Kidney (tissue), 14 donors: Measurements from ENCODE around the gene NSUN6. TPM values are rescaled to one million over a fixed set of nuclear protein-coding genes. Genes with fewer than 3 reads are reported as not detected.

ENCODE experiments used
- DNase-seq, 5 donors: peaks; one replicate each; pipeline ENCODE4 v3.0.0-alpha.2; 2013 to 2020
- FAIRE-seq: peaks from 2 replicates; lab custom pipeline; 2012; peaks lifted over from hg19 to GRCh38; lab: Jason Lieb, UNC
- H3K27ac ChIP-seq, 2 donors: one replicate each; pipeline ENCODE4 v1.7.0; 2013; ENCODE audit warnings: low read depth in 2 of 2, low read length in 2 of 2, inconsistent platforms in 1 of 2
- H3K27me3 ChIP-seq: one replicate; pipeline ENCODE4 v1.7.1; 2013; ENCODE audit warnings: low read length, inconsistent platforms; ENCODE audit not compliant: control insufficient read depth, insufficient read depth
- H3K36me3 ChIP-seq, 3 donors: one replicate each; pipeline versions ENCODE4 v1.7.0 to v1.7.1; 2013; ENCODE audit warnings: low read length in 3 of 3, control low read depth in 1 of 3, inconsistent platforms in 1 of 3; ENCODE audit not compliant: insufficient read depth in 3 of 3, control insufficient read depth in 2 of 3
- H3K4me1 ChIP-seq, 3 donors: one replicate each; pipeline versions ENCODE4 v1.7.0 to v1.7.1; 2013; ENCODE audit warnings: low read length in 3 of 3, inconsistent platforms in 1 of 3, low read depth in 1 of 3; ENCODE audit not compliant: control insufficient read depth in 2 of 3, insufficient read depth in 2 of 3
- H3K4me3 ChIP-seq, 3 donors: one replicate each; pipeline versions ENCODE4 v1.7.0 to v1.8.1; 2013; ENCODE audit warnings: low read length in 3 of 3, control low read depth in 1 of 3, inconsistent platforms in 1 of 3
- H3K9ac ChIP-seq, 3 donors: one replicate each; pipeline versions ENCODE4 v1.7.0 to v1.7.1; 2013; ENCODE audit warnings: low read length in 3 of 3, control low read depth in 1 of 3, inconsistent platforms in 1 of 3
- H3K9me3 ChIP-seq, 3 donors: one replicate each; pipeline versions ENCODE4 v1.7.0 to v1.7.1; 2013; ENCODE audit warnings: low read length in 3 of 3, control low read depth in 1 of 3, inconsistent platforms in 1 of 3; ENCODE audit not compliant: control insufficient read depth in 2 of 3, insufficient read depth in 1 of 3
- intact Hi-C: fragments of 100-400 bp; cut with DNase I; formaldehyde crosslinking; loops from one replicate; pipeline ENCODE4 v1.11.1; 2022
- polyA plus RNA-seq: library from polyadenylated mRNA; stranded (reverse); fragments of 350-450 nt; fragmentation: Illumina TruSeq; extraction: RNeasy Lipid Tissue Mini Kit (QIAGEN cat#74804); gene quantifications from one replicate; pipeline ENCODE4 v1.2.3, GENCODE V29; 2014; ENCODE audit warnings: low read depth, low replicate concordance; ENCODE audit not compliant: insufficient read depth
- total RNA-seq: library from RNA; stranded (reverse); fragmentation: NEBNext Ultra II Directional; extraction: Animal tissue kit (Norgen Biotek cat#: 25700); gene quantifications from one replicate; pipeline ENCODE4 v1.2.1, GENCODE V29; 2021
- TF ChIP-seq, protein P1 (sequence below): IDR thresholded peaks from 3 replicates; pipeline ENCODE4 v1.5.1; 2012; ENCODE audit warnings: mild to moderate bottlenecking, moderate library complexity, borderline replicate concordance; ENCODE audit not compliant: insufficient read depth; ENCODE audit errors: extremely low read depth
- donor health status: control.
- donor health status: control.
- donor health status: control.
- donor health status: control.
- donor health status: control.
- donor health status: DM: yes; HTN: yes; CAD: no.
- donor health status: Normal renal cell carcinoma (clear cell type).

Gene NSUN6
- total and polyA plus RNA-seq, 2 donors from 2014 or later = 6.3 to 19.3 TPM

GRCh38 chr10:18497806-18498369, 153.5 kb downstream of the NSUN6 start:
- H3K9ac ChIP-seq = no peak overlapping the region
- no peak for FAIRE-seq

More at GRCh38 chr10:18497806-18498369, 153.5 kb downstream of the NSUN6 start:
- Histone ChIP-seq H3K4me3 (no peak overlapping the region), H3K9me3 (no peaks in the 10 kb centered on the region), H3K36me3 (no peaks in the 10 kb centered on the region), H3K27me3 (no peaks in the 10 kb centered on the region), H3K27ac (no peak overlapping the region), H3K4me1 (no peaks in the 10 kb centered on the region)
- TF ChIP-seq, protein P1, sequence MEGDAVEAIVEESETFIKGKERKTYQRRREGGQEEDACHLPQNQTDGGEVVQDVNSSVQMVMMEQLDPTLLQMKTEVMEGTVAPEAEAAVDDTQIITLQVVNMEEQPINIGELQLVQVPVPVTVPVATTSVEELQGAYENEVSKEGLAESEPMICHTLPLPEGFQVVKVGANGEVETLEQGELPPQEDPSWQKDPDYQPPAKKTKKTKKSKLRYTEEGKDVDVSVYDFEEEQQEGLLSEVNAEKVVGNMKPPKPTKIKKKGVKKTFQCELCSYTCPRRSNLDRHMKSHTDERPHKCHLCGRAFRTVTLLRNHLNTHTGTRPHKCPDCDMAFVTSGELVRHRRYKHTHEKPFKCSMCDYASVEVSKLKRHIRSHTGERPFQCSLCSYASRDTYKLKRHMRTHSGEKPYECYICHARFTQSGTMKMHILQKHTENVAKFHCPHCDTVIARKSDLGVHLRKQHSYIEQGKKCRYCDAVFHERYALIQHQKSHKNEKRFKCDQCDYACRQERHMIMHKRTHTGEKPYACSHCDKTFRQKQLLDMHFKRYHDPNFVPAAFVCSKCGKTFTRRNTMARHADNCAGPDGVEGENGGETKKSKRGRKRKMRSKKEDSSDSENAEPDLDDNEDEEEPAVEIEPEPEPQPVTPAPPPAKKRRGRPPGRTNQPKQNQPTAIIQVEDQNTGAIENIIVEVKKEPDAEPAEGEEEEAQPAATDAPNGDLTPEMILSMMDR = no peak
- intact Hi-C loops = no loop called here
- DNase-seq = peak in 2 of 5 donors; percentile 28 to 67

Other genes starting within 250 kb of the NSUN6 start
- gene ARL5B, start 7.8 kb upstream of the NSUN6 start, total RNA-seq = 9.7 TPM
- gene ARL5B, start 7.8 kb upstream of the NSUN6 start, polyA plus RNA-seq = 3.0 TPM